A549 treated with AZD9567 at 1 μM for 4 hours (cell line): ENCODE results near the gene TREML2. TPM values are rescaled to one million over a fixed set of nuclear protein-coding genes. Genes with fewer than 3 reads are reported as not detected.

ENCODE experiments used
- total RNA-seq: library from RNA; stranded (reverse); fragments of 200-300 nt; extraction: Qiagen RNA extraction; gene quantifications from 5 replicates; pipeline ENCODE4 v1.2.3, GENCODE V29; 2022; ENCODE audit not compliant: insufficient read depth

TREML2 gene
- not detected in 5 replicates for total RNA-seq

DNA sequence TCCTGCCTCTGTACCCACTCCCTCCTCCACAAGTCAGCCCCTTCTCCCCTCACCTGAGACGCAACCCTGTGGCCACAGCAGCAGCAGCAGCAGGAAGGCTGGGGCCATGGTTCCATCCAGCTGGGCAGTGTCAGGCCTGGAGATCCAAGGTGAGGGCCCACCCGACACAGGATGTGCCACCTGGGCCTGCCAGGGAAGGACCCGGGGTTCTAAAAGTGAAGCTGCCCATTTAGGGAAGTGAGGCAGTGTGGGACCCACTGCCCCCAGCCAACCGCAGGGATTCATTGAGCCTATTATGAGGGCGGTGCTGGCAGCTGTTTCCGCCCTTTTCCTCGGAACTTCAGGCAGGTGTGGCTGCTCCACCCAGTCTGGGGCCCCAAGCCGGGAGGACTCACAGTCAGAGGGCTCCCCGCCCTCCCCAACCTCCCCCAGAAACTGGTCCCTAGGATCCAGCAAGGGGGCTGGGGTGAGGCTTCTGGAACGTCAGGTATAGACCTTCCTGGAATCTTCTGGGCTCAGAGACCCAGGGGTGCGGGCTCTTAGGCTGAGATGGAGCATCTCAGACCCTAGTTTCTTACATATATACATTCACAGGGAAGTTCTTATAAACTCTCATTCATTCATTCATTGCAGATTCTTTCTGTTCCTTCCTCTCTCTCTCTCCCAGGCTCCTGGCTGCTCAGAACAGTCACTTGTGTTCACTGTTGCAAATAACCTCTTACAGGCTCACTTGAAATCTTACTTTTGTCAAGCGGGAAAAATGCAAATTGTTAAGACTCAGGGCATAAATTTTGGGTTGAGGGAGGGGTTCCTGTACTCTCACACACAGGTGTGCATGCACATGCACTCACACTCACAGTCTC is at the start of gene TREML2:
TSS of gene TREML2 (minus strand) at position 249 of the 863 bp plus-strand sequence. CDS start at position 108, 141 bp downstream.

DNA sequence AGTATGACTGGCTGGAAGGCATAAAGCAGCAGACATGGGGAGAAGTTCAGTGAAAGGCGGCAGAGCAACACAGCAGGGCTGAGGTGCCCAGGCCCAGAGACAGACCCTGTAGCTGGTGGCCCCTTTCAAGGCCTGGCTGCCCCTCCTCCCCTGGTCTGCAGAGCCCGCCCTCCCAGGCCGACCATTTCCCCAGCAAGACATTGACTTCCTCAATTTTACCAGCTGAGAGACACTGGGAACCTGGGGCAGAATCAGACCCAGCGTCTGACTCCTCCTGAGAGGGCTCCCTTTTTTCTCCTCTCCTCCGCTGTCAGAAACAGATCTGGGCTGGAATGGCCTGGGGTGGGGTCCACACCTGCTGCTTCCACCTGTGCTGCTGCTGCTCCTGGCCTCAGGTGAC is 27.1 kb upstream of the TREML2 start, which contains the start of gene TREML4:
TSS of gene TREML4 (plus strand) at position 254 of the 400 bp plus-strand sequence. CDS start at position 333, 79 bp downstream.

GRCh38 chr6:41162687-41163418 is 38.1 kb downstream of the TREML2 start, which contains the start of gene TREM2:
Gene TREM2 (minus strand): TSS chr6:41163116. CDS start chr6:41163082, 34 bp downstream.

GRCh38 chr6:41153992-41154625 is 46.8 kb downstream of the TREML2 start, which contains the start of gene TREML1:
Gene TREML1 (minus strand): TSS chr6:41154347. CDS start chr6:41154288, 59 bp downstream.

Other genes starting within 250 kb of the TREML2 start
- gene UNC5CL, start 161.9 kb downstream of the TREML2 start, total RNA-seq, result 0.24 to 0.38 TPM (median 0.31 TPM) in 4 of 5 replicates, not detected in the other
- gene TSPO2, start 158.7 kb downstream of the TREML2 start, total RNA-seq, result 0.13 TPM in 1 of 5 replicates, not detected in the others
- gene APOBEC2, start 147.9 kb downstream of the TREML2 start, total RNA-seq, result not detected in 5 replicates
- gene OARD1, start 128.8 kb downstream of the TREML2 start, total RNA-seq, result 10.3 to 18.6 TPM (median 15.8 TPM) in 5 replicates
- 12.1 to 15.0 TPM (median 13.7 TPM) in 5 replicates for gene NFYA, start 128.2 kb downstream of the TREML2 start, total RNA-seq
- not detected in 5 replicates for gene TREML1, start 46.8 kb downstream of the TREML2 start, total RNA-seq
- 0.08 to 0.10 TPM in 2 of 5 replicates, not detected in the others for gene TREM2, start 38.0 kb downstream of the TREML2 start, total RNA-seq
- gene TREML4, start 27.2 kb upstream of the TREML2 start, total RNA-seq, result 0.05 TPM in 1 of 5 replicates, not detected in the others
- 0.10 to 0.34 TPM (median 0.19 TPM) in 3 of 5 replicates, not detected in the others for gene TREM1, start 85.5 kb upstream of the TREML2 start, total RNA-seq
- not detected in 5 replicates for gene NCR2, start 134.5 kb upstream of the TREML2 start, total RNA-seq